H1 (cell line): ENCODE data around the gene FLNC.

Source experiments
- EZH2 ChIP-seq: fragments of 200-600 bp; sonication (generic); IDR thresholded peaks from 2 replicates; pipeline ENCODE4 v1.7.1; 2012; ENCODE audit warnings: low read depth, mild to moderate bottlenecking, moderate library complexity, low read length, inconsistent platforms; ENCODE audit not compliant: severe bottlenecking
- HDAC2 ChIP-seq, 2 experiments: fragments of 300-600 bp in 1 of 2; sonication (generic) in 1 of 2; IDR thresholded peaks; 2 replicates each; pipeline ENCODE4 v1.6.1; 2011 to 2012; ENCODE audit warnings: low read depth in 2 of 2, low read length in 2 of 2, mild to moderate bottlenecking in 2 of 2, moderate library complexity in 2 of 2, borderline replicate concordance in 1 of 2, inconsistent platforms in 1 of 2
- HDAC6 ChIP-seq: IDR thresholded peaks from one replicate; pipeline ENCODE4 v1.7.1; 2012; ENCODE audit warnings: low read depth, mild to moderate bottlenecking, inconsistent platforms, low read length, moderate library complexity
- POLR2AphosphoS5 ChIP-seq: IDR thresholded peaks from 2 replicates; pipeline ENCODE4 v1.6.1; 2011; ENCODE audit warnings: low read depth, low read length
- RAD21 ChIP-seq, 2 experiments: IDR thresholded peaks in 1 of 2; conservative IDR thresholded peaks in 1 of 2; 2 replicates each; pipeline ENCODE4 v1.6.1; 2011; ENCODE audit warnings: low read depth in 2 of 2, low read length in 2 of 2, improper control_type of control experiment in 1 of 2, inconsistent platforms in 1 of 2, mild to moderate bottlenecking in 1 of 2, moderate library complexity in 1 of 2
- RNF2 ChIP-seq: fragments of 200-900, 300-1000 bp; sonication (generic); IDR thresholded peaks from 2 replicates; pipeline ENCODE4 v1.7.1; 2016; ENCODE audit warnings: borderline replicate concordance, low read depth, mild to moderate bottlenecking, antibody characterized with exemption, low read length; ENCODE audit not compliant: poor library complexity, severe bottlenecking; ENCODE audit errors: missing control alignments
- SIRT6 ChIP-seq: IDR thresholded peaks from one replicate; pipeline ENCODE4 v1.7.1; 2012; ENCODE audit warnings: low read length, inconsistent platforms
- SRF ChIP-seq: IDR thresholded peaks from 2 replicates; pipeline ENCODE4 v1.6.1; 2011; ENCODE audit warnings: mild to moderate bottlenecking, low read depth, low read length, moderate library complexity
- ZNF274 ChIP-seq: IDR thresholded peaks from 2 replicates; pipeline ENCODE4 v1.7.0; 2012; ENCODE audit warnings: low read length, borderline replicate concordance; ENCODE audit errors: extremely low read depth
- TF ChIP-seq, protein P1 (sequence below), 3 experiments: IDR thresholded peaks; 1 replicate in 2 of 3; 2 replicates in 1 of 3; pipeline versions ENCODE4 v1.5.1 to v1.6.1; 2011; ENCODE audit warnings: low read length in 3 of 3, mild to moderate bottlenecking in 3 of 3, inconsistent platforms in 2 of 3, low read depth in 1 of 3, moderate library complexity in 1 of 3; ENCODE audit not compliant: insufficient read depth in 1 of 3; ENCODE audit errors: control extremely low read depth in 1 of 3
- TF ChIP-seq, protein P2 (sequence below): IDR thresholded peaks from 2 replicates; pipeline ENCODE4 v1.6.1; 2012; ENCODE audit warnings: low read length, inconsistent platforms

DNA sequence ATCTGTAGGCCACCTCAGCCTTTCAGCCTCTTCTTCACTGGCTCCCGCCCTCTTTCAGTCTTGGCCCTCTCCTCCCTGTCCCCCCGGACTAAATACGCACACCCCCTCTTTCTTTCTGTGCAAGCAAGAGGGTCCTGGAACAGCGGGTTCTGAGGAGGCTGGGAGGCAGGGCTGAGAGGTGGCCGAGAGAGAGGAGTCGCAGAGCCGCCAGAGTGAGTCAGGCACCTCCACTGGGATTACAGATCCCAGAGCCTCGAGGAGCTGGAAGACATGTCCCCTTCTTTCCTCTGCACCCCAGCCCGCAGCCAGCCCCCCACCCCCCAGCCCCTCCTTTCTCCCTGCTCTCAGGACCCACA is 38.3 kb upstream of the FLNC start:
- TF ChIP-seq SIRT6: no peak
- TF ChIP-seq RAD21 (IDR thresholded peaks at IDR 0.05 in 1 of 2, conservative IDR thresholded peaks at IDR 0.05 in 1 of 2; ENCODE audit: low read depth in 2 of 2, low read length in 2 of 2): no peak
- TF ChIP-seq POLR2AphosphoS5: no peak
- no peak for TF ChIP-seq SRF
- no peak for TF ChIP-seq ZNF274
- no peak for TF ChIP-seq EZH2
- TF ChIP-seq HDAC6: no peak
- TF ChIP-seq, protein P1, sequence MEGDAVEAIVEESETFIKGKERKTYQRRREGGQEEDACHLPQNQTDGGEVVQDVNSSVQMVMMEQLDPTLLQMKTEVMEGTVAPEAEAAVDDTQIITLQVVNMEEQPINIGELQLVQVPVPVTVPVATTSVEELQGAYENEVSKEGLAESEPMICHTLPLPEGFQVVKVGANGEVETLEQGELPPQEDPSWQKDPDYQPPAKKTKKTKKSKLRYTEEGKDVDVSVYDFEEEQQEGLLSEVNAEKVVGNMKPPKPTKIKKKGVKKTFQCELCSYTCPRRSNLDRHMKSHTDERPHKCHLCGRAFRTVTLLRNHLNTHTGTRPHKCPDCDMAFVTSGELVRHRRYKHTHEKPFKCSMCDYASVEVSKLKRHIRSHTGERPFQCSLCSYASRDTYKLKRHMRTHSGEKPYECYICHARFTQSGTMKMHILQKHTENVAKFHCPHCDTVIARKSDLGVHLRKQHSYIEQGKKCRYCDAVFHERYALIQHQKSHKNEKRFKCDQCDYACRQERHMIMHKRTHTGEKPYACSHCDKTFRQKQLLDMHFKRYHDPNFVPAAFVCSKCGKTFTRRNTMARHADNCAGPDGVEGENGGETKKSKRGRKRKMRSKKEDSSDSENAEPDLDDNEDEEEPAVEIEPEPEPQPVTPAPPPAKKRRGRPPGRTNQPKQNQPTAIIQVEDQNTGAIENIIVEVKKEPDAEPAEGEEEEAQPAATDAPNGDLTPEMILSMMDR (IDR thresholded peaks at IDR 0.05; ENCODE audit: control extremely low read depth in 1 of 3, insufficient read depth in 1 of 3, low read depth in 1 of 3, low read length in 3 of 3): no peak
- TF ChIP-seq, protein P2, sequence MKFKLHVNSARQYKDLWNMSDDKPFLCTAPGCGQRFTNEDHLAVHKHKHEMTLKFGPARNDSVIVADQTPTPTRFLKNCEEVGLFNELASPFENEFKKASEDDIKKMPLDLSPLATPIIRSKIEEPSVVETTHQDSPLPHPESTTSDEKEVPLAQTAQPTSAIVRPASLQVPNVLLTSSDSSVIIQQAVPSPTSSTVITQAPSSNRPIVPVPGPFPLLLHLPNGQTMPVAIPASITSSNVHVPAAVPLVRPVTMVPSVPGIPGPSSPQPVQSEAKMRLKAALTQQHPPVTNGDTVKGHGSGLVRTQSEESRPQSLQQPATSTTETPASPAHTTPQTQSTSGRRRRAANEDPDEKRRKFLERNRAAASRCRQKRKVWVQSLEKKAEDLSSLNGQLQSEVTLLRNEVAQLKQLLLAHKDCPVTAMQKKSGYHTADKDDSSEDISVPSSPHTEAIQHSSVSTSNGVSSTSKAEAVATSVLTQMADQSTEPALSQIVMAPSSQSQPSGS: no peak
- TF ChIP-seq RNF2: no peak
- TF ChIP-seq HDAC2 (IDR thresholded peaks at IDR 0.05; ENCODE audit: borderline replicate concordance in 1 of 2, low read depth in 2 of 2, low read length in 2 of 2): no peak
